Esophagus muscularis mucosa (tissue), 3 donors: Measurements from ENCODE around the gene C5AR2.

Experiments
- CTCF ChIP-seq, 3 experiments: fragments of 200-600 bp in 2 of 3; fragments of 450-650 bp in 1 of 3; sonication (generic) in 2 of 3; IDR thresholded peaks; one replicate each; pipeline ENCODE4 v1.5.1; 2017 to 2019; ENCODE audit warnings: antibody characterized with exemption in 3 of 3, mild to moderate bottlenecking in 2 of 3, moderate library complexity in 1 of 3
- POLR2A ChIP-seq: fragments of 450-650 bp; IDR thresholded peaks from one replicate; pipeline ENCODE4 v1.6.1; 2017; ENCODE audit warnings: antibody characterized with exemption, moderate library complexity, mild to moderate bottlenecking, low read depth

- TF ChIP-seq POLR2A (no peak), CTCF (IDR thresholded peaks at IDR 0.05) (no peak)
Observed at GRCh38 chr19:47323409-47323808, 8.6 kb upstream of the C5AR2 start.
